K562 (cell line): ENCODE data around the gene R3HDM2. TPM values are rescaled to one million over a fixed set of nuclear protein-coding genes. Genes with fewer than 3 reads are reported as not detected.

Experiments used
- E4F1 ChIP-seq: fragments of 250-450 bp; sonication (Bioruptor Pico); IDR thresholded peaks from 2 replicates; pipeline ENCODE4 v1.5.0; 2021; ENCODE audit warnings: mild to moderate bottlenecking, borderline replicate concordance
- EP300 ChIP-seq: IDR thresholded peaks from 2 replicates; pipeline ENCODE4 v1.6.1; 2012; ENCODE audit warnings: low read length, improper control_type of control experiment
- ETS1 ChIP-seq: conservative IDR thresholded peaks from 2 replicates; pipeline ENCODE4 v1.6.1; 2011; ENCODE audit warnings: low read depth, mild to moderate bottlenecking, low read length; ENCODE audit not compliant: control insufficient read depth
- GTF2E2 ChIP-seq: fragments of 200-800 bp; sonication (Bioruptor generic); IDR thresholded peaks from 2 replicates; pipeline ENCODE4 v1.6.1; 2016; ENCODE audit warnings: missing genetic modification characterization, missing compliant biosample characterization
- HMG20A ChIP-seq: fragments of 450-650 bp; formaldehyde crosslinking; conservative IDR thresholded peaks from 2 replicates; pipeline ENCODE4 v1.4.0; 2020; ENCODE audit warnings: mild to moderate bottlenecking, mixed read lengths
- L3MBTL2 ChIP-seq: fragments of 450-650 bp; IDR thresholded peaks from 2 replicates; pipeline ENCODE4 v1.6.1; 2016; ENCODE audit warnings: mild to moderate bottlenecking, moderate library complexity
- MAFK ChIP-seq: IDR thresholded peaks from 2 replicates; pipeline ENCODE4 v1.6.1; 2011; ENCODE audit warnings: low read length, improper control_type of control experiment
- MTA1 ChIP-seq: fragments of 450-650 bp; IDR thresholded peaks from 2 replicates; pipeline ENCODE4 v1.6.1; 2017; ENCODE audit warnings: borderline replicate concordance
- NFIX ChIP-seq: fragments of 250-450 bp; sonication (Bioruptor Pico); IDR thresholded peaks from 2 replicates; pipeline ENCODE4 v1.4.0; 2020; ENCODE audit warnings: low read depth, mild to moderate bottlenecking, moderate library complexity
- POLR2AphosphoS5 ChIP-seq: IDR thresholded peaks from 2 replicates; pipeline ENCODE4 v1.6.1; 2011; ENCODE audit warnings: mild to moderate bottlenecking, low read depth, low read length, moderate library complexity; ENCODE audit not compliant: control insufficient read depth, insufficient read depth
- PRMT5 ChIP-seq: sonication (generic); formaldehyde crosslinking; IDR thresholded peaks from 2 replicates; pipeline ENCODE4 v1.5.0; 2020; ENCODE audit warnings: missing genetic modification reagents
- SNRNP70 ChIP-seq: fragments of 200-400 bp; formaldehyde crosslinking; optimal IDR thresholded peaks from 2 replicates; pipeline ENCODE3; 2017; ENCODE audit warnings: low read depth, low read length
- TARDBP ChIP-seq: fragments of 450-650 bp; IDR thresholded peaks from 2 replicates; pipeline ENCODE4 v1.6.1; 2016
- TFE3 ChIP-seq: fragments of 450-650 bp; formaldehyde crosslinking; IDR thresholded peaks from 2 replicates; pipeline ENCODE4 v1.4.0; 2020; ENCODE audit warnings: mild to moderate bottlenecking, mixed read lengths
- THRAP3 ChIP-seq: fragments of 450-650 bp; IDR thresholded peaks from 2 replicates; pipeline ENCODE4 v1.6.1; 2016; ENCODE audit warnings: mild to moderate bottlenecking, inconsistent platforms, borderline replicate concordance
- YBX1 ChIP-seq: fragments of 450-650 bp; IDR thresholded peaks from 2 replicates; pipeline ENCODE4 v1.7.1; 2016; ENCODE audit warnings: mild to moderate bottlenecking
- ZFP30 ChIP-seq: fragments of 250-450 bp; sonication (Bioruptor Pico); IDR thresholded peaks from 2 replicates; pipeline ENCODE4 v1.8.0; 2022; ENCODE audit warnings: moderate library complexity, mild to moderate bottlenecking, inconsistent platforms, borderline replicate concordance
- ZNF124 ChIP-seq: sonication (generic); formaldehyde crosslinking; IDR thresholded peaks from 2 replicates; pipeline ENCODE4 v1.8.1; 2022; ENCODE audit warnings: missing genetic modification reagents
- ZNF280B ChIP-seq: fragments of 250-450 bp; sonication (Bioruptor Pico); IDR thresholded peaks from 2 replicates; pipeline ENCODE4 v1.5.1; 2021; ENCODE audit warnings: mild to moderate bottlenecking
- ZNF324 ChIP-seq: fragments of 250-450 bp; sonication (Bioruptor Pico); IDR thresholded peaks from 2 replicates; pipeline ENCODE4 v1.4.0; 2020; ENCODE audit warnings: mild to moderate bottlenecking
- polyA plus RNA-seq, 8 experiments: library from polyadenylated mRNA; depleted of rRNA in 4 of 8; stranded (reverse) in 5 of 8; unstranded in 3 of 8; fragments of >200 nt; fragmentation: Nextera tagmentation in 2 of 8; fragmentation: Illumina TruSeq in 1 of 8; extraction: Ambion mirVana in 2 of 8; extraction: Trizol in 1 of 8; gene quantifications; 2 replicates each; pipeline versions ENCODE4 v1.2.1 to v1.2.3, GENCODE V29; 2011 to 2014; ENCODE audit warnings: inconsistent platforms in 1 of 8, missing spikeins in 1 of 8
- total RNA-seq, 7 experiments: library from RNA; depleted of rRNA in 6 of 7; stranded (reverse); fragments of >200 nt in 6 of 7; fragmentation: Illumina TruSeq in 2 of 7; extraction: Trizol in 2 of 7; gene quantifications; 2 replicates each; pipeline versions ENCODE4 v1.2.1 to v1.2.3, GENCODE V29; 2011 to 2021; ENCODE audit warnings: low replicate concordance in 1 of 7

The R3HDM2 gene
- total and polyA plus RNA-seq, 9 of the 15 experiments (the other 6 are each of a cell fraction or from before 2014, with no cell fraction given): 3.3 to 18.8 (median 9.0) TPM

GRCh38 chr12:57430931-57431566 is at the start of gene R3HDM2 (continued):
- TF ChIP-seq E4F1 (CRISPR knock-in tag) (no peak), EP300 (0 out of 2 replicates have a peak, but pooled peaks have one; percentile 8), THRAP3 (no peak), ETS1 (peak; percentile 39; the same call in 1 of the 2 replicates), POLR2AphosphoS5 (peak; percentile 88), PRMT5 (CRISPR knock-in tag) (peak; percentile 89; the same call in 1 of the 2 replicates), ZNF324 (CRISPR knock-in tag) (no peak), GTF2E2 (no peak), TFE3 (CRISPR knock-in tag) (no peak), NFIX (CRISPR knock-in tag) (no peak), ZNF124 (CRISPR knock-in tag) (peak; percentile 83; the same call in 1 of the 2 replicates), ZNF280B (CRISPR knock-in tag) (no peak), YBX1 (no peak), ZFP30 (CRISPR knock-in tag) (no peak), SNRNP70 (no peak), TARDBP (no peak), L3MBTL2 (peak; percentile 97), HMG20A (CRISPR knock-in tag) (no peak), MAFK (no peak), MTA1 (no peak)
